ENCODE measurements around the gene GPX2. TPM values are rescaled to one million over a fixed set of nuclear protein-coding genes. Genes with fewer than 3 reads are reported as not detected.
"Not testable (repeated sequence)": the region's sequence is repeated elsewhere in the genome, so short reads cannot be mapped to it uniquely, and the experiment has no call there.

Gene GPX2
- total RNA-seq, 2 experiments from 2014 or later, result not detected

GRCh38 chr14:64915797-64916196 lies 26.7 kb downstream of the GPX2 start:
- Mint-ChIP-seq H3K9me3 (peaks cover 1% of the 10 kb centered on the region), H3K4me3 (peak overlapping the region; percentile 90), H3K36me3 (peaks cover 44% of the 10 kb centered on the region), H3K27ac (peak overlapping the region; percentile 96), H3K4me1 (peaks cover 56% of the 10 kb centered on the region), H3K27me3 (no peaks in the 10 kb centered on the region)
- no peak for DNase-seq

- DNase-seq, result no peak
- Mint-ChIP-seq H3K4me3 (peak overlapping the region; percentile 90), H3K27ac (peak overlapping the region; percentile 96), H3K4me1 (peaks cover 50% of the 10 kb centered on the region), H3K36me3 (peaks cover 37% of the 10 kb centered on the region), H3K9me3 (peaks cover 1% of the 10 kb centered on the region), H3K27me3 (no peaks in the 10 kb centered on the region)
Measured at GRCh38 chr14:64915029-64915424, 27.5 kb downstream of the GPX2 start.

GRCh38 chr14:64914237-64915028 lies 28.1 kb downstream of the GPX2 start, which contains the start of gene CHURC1:
Gene CHURC1 (plus strand): TSS chr14:64914455. CDS start chr14:64914496, 41 bp downstream.
- Mint-ChIP-seq H3K4me3 (peak within 1 kb of the TSS; percentile 90), H3K27me3 (no peaks in the 10 kb centered on the region), H3K9me3 (peaks cover 1% of the 10 kb centered on the region), H3K4me1 (peaks cover 48% of the 10 kb centered on the region), H3K27ac (peak within 1 kb of the TSS; percentile 96), H3K36me3 (peaks cover 34% of the 10 kb centered on the region)
- DNase-seq, result peak; percentile 95

- not testable (repeated sequence) for H3K27me3 Mint-ChIP-seq, DNase-seq, H3K9me3 Mint-ChIP-seq, H3K27ac Mint-ChIP-seq
- Mint-ChIP-seq H3K36me3 (peaks cover 33% of the 10 kb centered on the region), H3K4me1 (peaks cover 42% of the 10 kb centered on the region), H3K4me3 (peak overlapping the region; percentile 90)
Measured at GRCh38 chr14:64913477-64913876, 29.1 kb downstream of the GPX2 start.

GRCh38 chr14:64912261-64912660 lies 30.3 kb downstream of the GPX2 start:
- H3K9me3 Mint-ChIP-seq, result no peaks in the 10 kb centered on the region
- no peak overlapping the region for H3K27ac Mint-ChIP-seq
- peaks cover 22% of the 10 kb centered on the region for H3K36me3 Mint-ChIP-seq
- peaks cover 4% of the 10 kb centered on the region for H3K27me3 Mint-ChIP-seq
- H3K4me1 Mint-ChIP-seq, result peaks cover 30% of the 10 kb centered on the region
- H3K4me3 Mint-ChIP-seq, result no peak overlapping the region
- no peak for DNase-seq

- Mint-ChIP-seq H3K4me1 (peaks cover 29% of the 10 kb centered on the region), H3K27me3 (peaks cover 4% of the 10 kb centered on the region), H3K9me3 (no peaks in the 10 kb centered on the region), H3K36me3 (peaks cover 12% of the 10 kb centered on the region), H3K4me3 (no peak overlapping the region), H3K27ac (no peak overlapping the region)
- DNase-seq, result no peak
Measured at GRCh38 chr14:64910847-64911495, 31.6 kb downstream of the GPX2 start.

GRCh38 chr14:64906022-64906421 lies 36.5 kb downstream of the GPX2 start:
- no peak overlapping the region for H3K27ac Mint-ChIP-seq

GRCh38 chr14:64899958-64900357 lies 42.6 kb downstream of the GPX2 start:
- Mint-ChIP-seq H3K4me3 (no peak overlapping the region), H3K27ac (no peak overlapping the region), H3K27me3 (no peaks in the 10 kb centered on the region), H3K4me1 (no peaks in the 10 kb centered on the region), H3K36me3 (no peaks in the 10 kb centered on the region), H3K9me3 (no peaks in the 10 kb centered on the region)
- DNase-seq, result no peak

More at GRCh38 chr14:64906022-64906421, 36.5 kb downstream of the GPX2 start:
- no peaks in the 10 kb centered on the region for H3K9me3 Mint-ChIP-seq
- H3K36me3 Mint-ChIP-seq, result no peaks in the 10 kb centered on the region
- H3K4me3 Mint-ChIP-seq, result no peak overlapping the region
- H3K27me3 Mint-ChIP-seq, result peaks cover 4% of the 10 kb centered on the region
- no peak for DNase-seq
- peaks cover 7% of the 10 kb centered on the region for H3K4me1 Mint-ChIP-seq

GRCh38 chr14:64891839-64892375 lies 50.6 kb downstream of the GPX2 start:
- no peaks in the 10 kb centered on the region for H3K9me3 Mint-ChIP-seq
- no peaks in the 10 kb centered on the region for H3K4me1 Mint-ChIP-seq
- H3K27me3 Mint-ChIP-seq, result peaks cover 4% of the 10 kb centered on the region
- DNase-seq, result no peak
- no peak overlapping the region for H3K27ac Mint-ChIP-seq
- no peaks in the 10 kb centered on the region for H3K36me3 Mint-ChIP-seq
- H3K4me3 Mint-ChIP-seq, result no peak overlapping the region

- no peak for DNase-seq
- H3K27ac Mint-ChIP-seq, result no peak overlapping the region
- H3K4me3 Mint-ChIP-seq, result no peak overlapping the region
- H3K27me3 Mint-ChIP-seq, result peaks cover 4% of the 10 kb centered on the region
- H3K4me1 Mint-ChIP-seq, result no peaks in the 10 kb centered on the region
- H3K9me3 Mint-ChIP-seq, result no peaks in the 10 kb centered on the region
- H3K36me3 Mint-ChIP-seq, result no peaks in the 10 kb centered on the region
Measured at GRCh38 chr14:64891173-64891838, 51.2 kb downstream of the GPX2 start.

GRCh38 chr14:64889352-64889751 lies 53.2 kb downstream of the GPX2 start:
- Mint-ChIP-seq H3K4me3 (no peak overlapping the region), H3K27ac (no peak overlapping the region), H3K9me3 (no peaks in the 10 kb centered on the region), H3K36me3 (no peaks in the 10 kb centered on the region), H3K27me3 (peaks cover 6% of the 10 kb centered on the region), H3K4me1 (no peaks in the 10 kb centered on the region)
- no peak for DNase-seq

Other genes with a start within 250 kb of the GPX2 start
- under 1 TPM in 1 of 2 experiments, not detected in 1; 0.12 TPM for gene PLEKHG3, start 238.3 kb downstream of the GPX2 start, total RNA-seq
- gene SPTB, start 62.8 kb downstream of the GPX2 start, total RNA-seq, result under 1 TPM; 0.31 to 0.32 TPM
- 10 to 100 TPM; 49.8 to 59.2 TPM for gene CHURC1, start 28.3 kb downstream of the GPX2 start, total RNA-seq
- 1 to 10 TPM; 3.4 TPM for gene RAB15, start 29.6 kb upstream of the GPX2 start, total RNA-seq
- gene FNTB, start 44.1 kb upstream of the GPX2 start, total RNA-seq, result 10 to 100 TPM; 14.0 to 14.3 TPM
- gene MAX, start 159.8 kb upstream of the GPX2 start, total RNA-seq, result 100 to 1,000 TPM; 117 to 121 TPM

All from activated naive CD8-positive, alpha-beta T cell treated with anti-CD3 and anti-CD28 coated beads for 36 hours (primary cell).